GM21717 (cell line): ENCODE data around the gene FGF12.

Experiments used
- ATAC-seq: cut with Tn5 transposase; IDR thresholded peaks from one replicate; pipeline ENCODE4 v1.9.1; 2021; ENCODE audit warnings: mild to moderate bottlenecking, moderate library complexity; ENCODE audit not compliant: unreplicated experiment

Gene FGF12

DNA sequence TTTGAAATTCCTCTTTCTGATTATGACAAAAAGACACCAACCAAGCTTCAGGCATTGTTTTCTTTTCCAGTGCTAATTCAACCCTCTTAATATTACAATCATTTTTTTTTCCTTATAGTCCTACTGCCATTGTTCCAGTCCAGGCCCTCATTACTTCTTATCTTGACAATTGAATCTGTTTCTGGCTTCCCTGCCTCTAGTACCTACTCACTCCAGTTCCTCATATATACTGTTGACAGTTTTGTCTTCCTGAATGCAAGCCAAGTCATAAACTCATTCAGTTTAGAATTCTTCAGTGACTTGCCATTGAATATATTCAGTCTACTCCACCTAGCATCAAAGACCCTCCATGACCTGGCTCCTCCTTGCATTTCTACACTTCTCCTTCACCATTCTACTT lies 507.4 kb downstream of the FGF12 start:
- no peak for ATAC-seq

DNA sequence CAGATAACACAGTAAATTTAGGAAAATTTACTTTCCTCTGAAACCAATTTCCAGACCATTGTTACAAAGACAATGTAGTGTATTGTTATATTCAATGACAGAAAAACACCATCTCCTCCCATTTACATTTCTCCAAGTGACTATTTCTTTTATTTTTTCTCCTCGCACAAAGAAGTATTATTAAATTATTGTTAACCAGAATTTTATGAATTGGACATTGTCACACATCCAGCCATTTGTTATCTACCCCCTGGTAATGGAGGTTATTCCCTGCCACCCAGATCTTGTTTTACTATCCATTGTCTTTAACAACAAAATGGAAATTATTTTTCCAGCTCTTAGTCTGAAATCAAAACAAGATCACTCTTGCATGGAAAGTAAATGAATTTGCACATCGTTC lies 511.3 kb downstream of the FGF12 start:
- no peak for ATAC-seq

DNA sequence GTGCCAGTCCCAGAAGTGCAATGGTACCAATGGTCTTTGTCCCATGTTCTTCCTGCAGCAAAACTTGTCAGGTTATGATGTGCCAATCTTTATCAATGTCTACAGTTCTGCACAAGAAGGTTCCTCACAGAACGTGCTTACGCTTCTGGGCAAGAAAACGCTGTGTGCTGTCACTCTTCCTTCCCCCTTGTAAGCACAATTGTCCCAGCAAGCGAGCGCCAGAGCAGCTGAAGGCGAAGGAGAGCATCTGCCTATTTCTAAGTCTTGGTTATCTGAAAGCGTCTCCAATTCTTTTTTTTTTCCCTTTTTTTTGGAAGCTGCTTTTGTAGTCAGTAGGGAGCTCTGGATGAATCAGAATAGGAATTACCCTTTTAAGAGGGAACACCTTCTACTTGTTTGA lies 514.4 kb downstream of the FGF12 start:
- ATAC-seq, result no peak

DNA sequence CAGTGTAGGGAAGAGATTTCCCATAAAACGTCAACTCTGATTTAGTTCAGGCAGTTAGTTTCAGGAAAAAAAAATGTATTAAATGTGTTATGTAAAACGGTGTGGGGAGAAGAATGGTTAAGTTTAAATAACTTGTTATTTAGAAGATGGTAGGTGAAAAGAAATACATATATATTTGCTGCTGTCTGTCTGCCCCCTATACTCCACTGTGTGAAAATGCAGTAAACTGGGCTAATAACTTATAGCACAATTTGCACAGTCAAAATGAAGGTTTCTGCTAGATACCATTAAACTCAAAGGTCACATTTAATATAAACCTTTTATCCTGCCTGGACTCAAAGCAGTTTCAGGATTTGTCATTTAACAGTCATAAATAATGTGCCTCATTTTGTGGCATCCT lies 515.0 kb downstream of the FGF12 start:
- ATAC-seq, result no peak

DNA sequence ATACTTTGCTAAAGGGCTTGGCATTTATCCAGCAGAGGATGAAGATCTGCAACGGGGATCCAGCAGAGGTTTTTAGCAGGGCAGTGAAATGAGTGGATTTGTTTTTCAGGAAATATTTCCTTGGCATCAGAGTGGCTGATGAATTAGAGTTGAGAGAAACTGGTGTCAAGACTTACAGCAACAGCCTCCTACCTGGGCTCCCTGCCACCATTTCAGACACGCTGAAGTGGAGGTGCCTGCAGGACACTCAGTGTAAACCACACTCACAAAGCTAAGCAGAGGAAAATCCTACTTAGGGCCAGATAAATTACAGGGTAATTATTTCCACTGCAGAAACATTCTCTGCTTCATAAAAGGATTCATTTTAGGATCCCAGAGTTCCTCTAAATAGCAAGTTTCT lies 519.7 kb downstream of the FGF12 start:
- no peak for ATAC-seq

DNA sequence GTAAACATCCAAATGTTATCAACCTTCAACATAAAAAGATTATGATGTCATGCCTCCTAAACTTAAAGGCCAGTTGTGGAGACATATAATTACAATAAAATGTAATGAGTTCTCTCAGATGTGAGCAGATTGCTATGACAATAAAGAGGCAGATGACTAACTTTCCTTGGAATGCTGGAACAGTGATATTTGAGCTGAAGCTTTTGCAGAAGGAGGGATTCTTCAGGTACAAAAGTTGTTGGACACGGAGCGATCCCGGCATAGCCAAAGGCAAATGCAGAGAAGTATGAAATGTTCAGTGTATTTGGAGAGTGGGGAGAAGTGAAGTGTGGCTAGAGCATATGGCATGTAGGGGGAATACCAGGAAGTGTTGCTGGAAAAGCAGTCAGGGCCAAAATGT lies 520.1 kb downstream of the FGF12 start:
- ATAC-seq, result no peak

DNA sequence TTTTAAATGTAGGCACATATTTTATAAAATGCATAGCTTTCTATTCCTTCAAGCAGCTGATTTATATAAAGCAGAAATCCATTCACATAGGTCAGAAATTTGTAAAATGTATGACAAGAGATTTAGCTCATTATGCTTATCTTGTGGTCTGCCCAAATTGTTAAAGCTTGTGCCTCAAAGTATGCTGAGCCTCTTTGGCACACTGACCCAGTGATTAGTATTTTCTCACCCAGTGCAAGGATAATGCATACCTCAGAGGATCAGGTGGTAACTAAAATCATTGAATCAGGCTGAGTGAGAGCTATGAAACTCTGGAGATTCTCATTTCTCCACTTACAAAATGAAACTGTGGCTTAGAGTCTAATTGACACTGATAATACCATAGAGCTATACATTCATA lies 533.3 kb downstream of the FGF12 start:
- no peak for ATAC-seq

DNA sequence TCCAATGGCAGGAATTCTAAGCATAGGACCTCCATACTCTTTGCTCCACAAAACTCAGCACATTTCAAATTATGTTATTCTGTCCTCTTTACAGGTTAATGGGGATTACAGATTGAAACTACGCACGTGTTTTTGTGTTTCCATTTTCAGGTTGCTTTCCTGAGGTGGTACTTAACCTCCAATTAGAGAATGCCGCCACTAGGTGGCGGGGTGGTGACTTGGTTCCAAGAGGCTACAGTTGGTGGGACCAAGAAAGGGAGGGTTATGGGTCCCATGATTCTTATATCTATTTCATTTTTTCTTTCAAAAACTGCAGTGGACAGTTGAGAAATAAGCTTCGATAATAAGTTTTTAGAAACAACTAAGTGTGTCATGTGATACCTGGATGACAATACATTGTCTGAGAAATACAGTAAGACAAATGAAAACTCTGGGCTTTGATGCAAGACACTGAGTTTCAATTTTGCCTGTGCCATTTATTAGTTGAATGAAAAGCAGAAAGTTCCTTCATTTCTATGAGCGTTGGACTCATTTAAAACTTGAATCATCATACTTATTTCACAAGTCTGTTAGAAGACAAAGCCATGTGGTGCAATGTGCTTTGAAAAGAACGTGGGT lies 539.0 kb downstream of the FGF12 start:
- ATAC-seq, result peak; percentile 93

DNA sequence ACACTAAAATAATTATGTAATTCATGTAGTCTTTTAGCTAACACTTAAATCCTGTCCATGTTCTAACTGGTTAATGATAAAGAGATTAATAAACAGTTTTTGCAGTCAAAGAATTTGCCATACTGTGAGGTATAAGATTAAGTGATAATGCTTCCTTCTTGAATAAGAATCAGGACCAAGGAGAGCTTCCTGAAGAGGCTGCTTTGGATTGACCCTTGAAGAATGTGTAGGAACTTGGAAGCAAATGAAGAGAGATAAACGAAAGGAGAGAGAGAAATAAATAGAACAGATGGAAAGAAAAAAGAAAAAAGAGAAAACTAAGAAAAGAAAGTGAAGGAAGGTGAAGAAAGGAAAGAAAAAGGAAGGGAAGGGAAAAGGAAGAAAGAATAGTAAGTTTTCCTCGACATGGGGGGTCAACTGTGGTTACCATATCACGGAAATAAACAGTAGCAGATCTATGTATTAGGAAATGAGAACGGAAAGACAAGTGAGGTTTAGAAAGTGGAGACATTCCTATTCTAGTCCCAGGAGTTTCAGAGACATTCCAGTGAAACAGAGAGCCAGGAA lies 539.8 kb downstream of the FGF12 start:
- ATAC-seq, result no peak

DNA sequence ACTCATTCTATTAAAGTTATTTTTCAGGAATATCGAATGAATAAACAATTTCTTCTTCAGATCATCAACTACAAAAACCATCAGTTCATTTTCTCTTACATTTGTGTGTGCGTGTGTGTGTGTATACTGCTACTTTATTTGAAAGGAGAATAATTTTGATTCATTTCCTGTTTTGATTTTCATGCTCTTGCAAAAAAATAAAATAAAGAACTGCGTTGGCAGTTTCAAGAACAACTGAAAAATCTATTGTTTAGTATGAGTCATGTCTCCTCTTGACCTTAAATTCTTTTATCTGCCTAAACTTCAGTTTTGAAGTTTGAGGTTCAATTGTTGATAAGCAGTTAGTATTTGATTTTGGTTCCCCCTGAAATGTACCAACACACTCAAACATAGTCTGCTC lies 540.8 kb downstream of the FGF12 start:
- no peak for ATAC-seq

DNA sequence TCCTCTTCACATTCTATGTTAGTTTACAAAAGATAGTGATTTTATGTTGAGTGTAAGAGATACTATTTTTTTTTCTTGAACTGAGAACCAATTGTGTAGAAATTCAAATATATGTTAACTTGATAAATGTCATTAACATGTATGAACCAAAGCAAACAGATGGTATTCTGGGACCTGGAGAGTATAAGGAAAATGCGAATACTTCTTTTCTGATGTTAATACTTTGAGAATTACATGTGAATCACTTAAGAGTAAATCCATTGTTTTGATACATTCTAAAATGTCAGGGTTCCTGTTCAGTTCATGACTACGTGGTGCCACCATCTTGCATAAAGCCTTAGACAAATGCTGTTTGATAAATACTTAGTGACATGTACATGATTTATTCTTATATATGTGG lies 541.3 kb downstream of the FGF12 start:
- ATAC-seq, result no peak

DNA sequence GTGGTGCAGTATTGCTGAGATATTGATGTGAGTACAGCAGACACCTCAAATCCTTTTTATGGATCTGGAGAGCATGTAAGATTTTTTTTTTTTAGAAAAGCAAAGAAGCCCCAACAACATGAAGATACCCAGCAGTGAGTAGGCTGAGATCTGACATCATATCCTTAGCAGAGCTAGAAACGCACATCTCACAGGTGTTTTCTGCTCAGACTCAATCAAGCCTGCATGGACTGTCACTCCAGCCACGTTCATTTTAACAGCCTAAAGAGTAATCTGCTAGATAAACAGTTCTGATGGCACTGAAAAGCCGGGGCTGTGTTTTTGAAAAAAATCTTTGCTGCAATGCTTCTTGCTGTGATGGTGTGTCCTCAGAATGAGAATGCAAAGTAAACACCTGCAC lies 544.2 kb downstream of the FGF12 start:
- no peak for ATAC-seq

DNA sequence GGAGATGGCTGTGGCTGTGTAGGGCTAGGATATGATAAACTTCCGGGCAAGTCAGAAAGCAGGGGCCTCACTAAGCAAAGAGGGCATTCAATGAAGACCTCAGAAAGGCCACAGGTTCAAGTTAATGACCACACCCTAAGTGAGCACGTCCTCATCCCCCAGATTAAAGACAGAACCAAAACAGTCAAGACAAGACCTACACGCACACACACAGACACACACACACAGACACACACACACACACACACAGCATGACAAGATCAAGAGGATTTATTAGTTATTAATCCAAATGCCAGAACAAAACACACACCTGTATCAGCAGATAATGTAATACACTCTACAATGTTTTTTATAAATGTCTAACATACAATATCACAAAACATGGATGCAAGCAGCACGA lies 546.2 kb downstream of the FGF12 start:
- ATAC-seq, result no peak

DNA sequence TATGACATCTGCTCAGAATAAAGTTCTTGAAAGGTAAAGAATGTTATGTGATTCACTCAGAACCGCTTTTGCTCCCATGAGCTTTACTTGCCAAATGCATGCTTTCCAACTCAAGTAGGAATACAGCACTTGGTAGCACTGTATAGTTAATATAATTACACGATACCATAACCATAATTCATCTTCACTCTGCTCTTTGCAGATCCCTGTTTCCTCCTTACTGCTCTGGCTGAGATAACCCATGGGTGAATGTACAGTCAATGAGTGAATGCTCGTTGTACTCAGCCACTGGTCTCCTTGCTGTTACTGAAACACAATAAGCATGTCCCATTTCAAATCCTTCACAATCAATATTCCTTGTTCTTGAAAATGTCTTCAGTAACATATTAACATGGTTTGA lies 550.0 kb downstream of the FGF12 start:
- no peak for ATAC-seq

DNA sequence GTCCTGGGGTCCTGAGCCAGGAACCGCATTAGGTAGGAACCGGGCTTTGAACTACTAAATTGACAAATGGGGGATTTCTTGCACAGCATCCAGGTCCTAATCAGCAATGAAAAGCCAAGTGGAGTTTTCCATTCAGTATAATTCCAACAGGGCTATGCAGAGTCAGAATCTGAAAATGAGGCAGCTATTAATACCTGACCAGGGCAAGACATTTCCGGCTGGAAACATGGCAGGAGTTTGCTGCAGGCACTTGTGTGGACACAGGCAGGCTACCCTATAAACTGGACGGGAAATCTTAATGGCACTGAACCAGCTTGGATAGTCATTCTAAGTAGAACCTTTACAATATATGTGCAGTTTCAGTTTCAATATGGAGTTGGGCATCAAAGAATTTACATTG lies 553.1 kb downstream of the FGF12 start:
- no peak for ATAC-seq

DNA sequence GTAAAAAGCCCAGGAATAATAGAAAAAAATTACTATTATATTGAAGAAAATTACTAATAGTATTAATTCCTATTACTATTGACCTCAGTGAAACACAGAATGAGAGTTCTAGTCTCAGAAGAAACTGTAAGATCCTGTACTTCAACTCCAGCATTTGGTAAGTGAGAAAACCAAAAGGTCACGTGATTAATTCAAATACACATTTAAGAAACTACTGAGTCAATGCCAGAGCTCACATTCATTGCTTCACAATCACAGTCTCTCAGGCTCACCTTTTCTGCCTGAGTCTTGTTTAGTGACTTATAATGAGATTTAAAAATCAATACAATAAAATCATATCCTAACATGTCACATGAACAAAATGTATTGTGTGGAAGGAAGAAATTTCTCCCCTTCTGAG lies 556.1 kb downstream of the FGF12 start:
- ATAC-seq, result peak; percentile 63

DNA sequence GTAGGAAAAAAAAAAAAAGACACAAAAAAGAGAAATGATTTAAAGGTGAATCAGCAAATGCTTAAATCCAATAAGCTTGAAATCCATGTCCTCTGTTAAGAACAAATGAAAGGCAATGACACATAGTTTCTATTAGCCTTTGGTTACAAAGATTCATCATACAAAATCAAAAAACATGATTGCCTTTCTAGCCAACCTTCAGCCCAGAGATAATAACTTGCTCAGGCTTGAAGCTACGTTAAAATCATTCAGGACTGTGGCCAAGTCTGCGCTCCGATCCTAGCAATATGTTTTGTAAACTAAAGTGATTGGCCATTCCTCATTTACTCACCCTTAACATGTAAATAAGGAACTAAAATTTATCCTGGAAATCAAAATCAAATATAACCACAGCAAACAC lies 556.7 kb downstream of the FGF12 start:
- ATAC-seq, result no peak

DNA sequence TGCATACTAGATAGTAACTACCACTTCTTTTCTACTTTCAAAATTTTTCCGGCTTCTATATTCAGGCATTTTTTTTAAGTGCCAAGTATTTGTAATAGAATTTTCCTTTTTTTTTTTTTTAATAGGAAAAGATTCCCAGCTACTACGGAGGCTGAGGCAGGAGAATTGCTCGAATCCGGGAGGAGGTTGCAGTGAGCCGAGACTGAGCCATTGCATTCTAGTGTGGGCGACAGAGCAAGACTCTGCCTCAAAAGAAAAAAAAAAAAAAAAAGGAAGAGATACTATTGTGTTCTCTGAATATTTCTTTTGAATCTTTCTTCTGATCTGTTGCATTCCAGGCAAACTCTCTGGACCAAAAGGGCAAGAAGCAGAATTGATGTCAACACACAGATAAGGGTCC lies 557.3 kb downstream of the FGF12 start:
- no peak for ATAC-seq

DNA sequence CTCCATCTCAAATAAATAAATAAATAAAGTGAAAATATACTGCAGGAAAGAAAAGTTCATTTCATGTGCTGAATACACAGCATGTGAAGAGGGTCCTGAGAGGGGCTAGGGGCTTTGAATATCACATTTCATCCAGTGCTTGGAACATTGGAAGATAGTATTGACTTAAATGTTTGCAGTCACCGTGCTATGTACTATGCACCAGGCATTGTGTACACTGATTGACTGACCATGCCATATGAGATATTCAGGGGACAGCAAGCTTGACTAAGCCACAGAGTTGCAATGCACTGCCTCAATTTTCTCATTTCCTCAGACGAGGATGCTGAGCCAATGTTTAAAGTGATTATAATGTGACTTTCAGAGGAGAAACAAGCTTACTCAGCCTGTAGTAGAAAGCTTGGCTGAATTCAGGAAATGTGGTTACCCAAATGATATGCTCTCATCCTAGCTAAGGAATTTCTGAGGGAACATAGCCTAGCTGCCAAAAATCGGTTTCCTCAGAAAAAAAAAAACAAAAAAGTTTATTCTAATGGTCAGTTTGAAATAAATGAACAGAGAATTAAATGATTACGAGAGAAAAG lies 557.9 kb downstream of the FGF12 start:
- ATAC-seq, result no peak

DNA sequence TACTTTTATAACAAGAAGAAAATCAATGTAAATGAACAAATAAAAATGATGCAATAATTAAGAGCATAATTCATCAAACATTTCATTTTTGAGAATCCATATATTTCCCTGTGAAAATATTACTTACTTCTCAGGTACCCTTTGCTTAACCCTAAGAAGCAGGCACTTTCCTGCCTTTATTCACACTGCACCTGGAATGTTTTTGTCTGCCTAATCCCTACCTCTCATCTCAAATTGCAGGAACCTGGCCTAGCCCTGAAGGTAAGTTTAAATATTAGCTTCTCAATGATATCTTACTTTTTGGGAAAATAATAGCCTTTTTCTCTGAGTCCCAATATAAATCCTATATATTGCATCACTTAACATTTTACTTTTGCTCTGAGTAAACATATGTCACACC lies 559.1 kb downstream of the FGF12 start:
- no peak for ATAC-seq

DNA sequence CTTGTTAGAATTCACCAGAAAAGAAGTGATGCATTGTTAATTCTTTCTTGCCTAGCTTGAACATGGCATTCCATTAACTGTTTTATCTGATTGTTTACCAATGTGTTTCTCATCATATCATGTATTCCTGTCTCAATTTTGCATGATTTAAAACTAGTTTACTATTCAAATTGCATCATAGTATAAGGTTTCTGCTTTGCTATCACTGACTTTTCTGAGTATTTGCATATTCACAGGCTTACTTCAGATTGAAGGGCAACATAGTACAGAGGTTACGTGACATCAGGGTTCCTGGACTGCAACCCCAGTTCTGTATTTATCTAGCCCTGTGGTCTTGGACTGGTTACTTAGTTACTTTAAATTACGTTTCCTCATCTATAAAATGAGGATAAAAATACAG lies 561.8 kb downstream of the FGF12 start:
- ATAC-seq, result no peak

DNA sequence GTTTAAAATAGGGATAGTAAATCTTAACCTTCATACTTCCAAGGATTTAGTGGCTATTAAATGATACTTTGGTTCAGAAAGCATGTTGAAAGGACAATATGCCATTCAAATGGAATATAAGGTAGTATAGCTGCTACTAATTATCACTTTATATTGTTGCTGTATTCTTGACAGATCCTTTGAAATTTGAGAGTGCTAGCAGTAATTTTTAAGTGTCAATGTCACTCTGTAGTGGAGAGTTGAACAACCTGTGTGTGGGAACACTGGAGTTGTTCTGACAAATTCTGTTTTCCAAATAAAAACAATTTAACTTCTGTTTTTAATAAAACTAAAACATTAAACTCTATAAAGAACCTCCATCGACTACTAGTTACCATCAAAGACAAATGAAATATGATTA lies 565.7 kb downstream of the FGF12 start:
- no peak for ATAC-seq

DNA sequence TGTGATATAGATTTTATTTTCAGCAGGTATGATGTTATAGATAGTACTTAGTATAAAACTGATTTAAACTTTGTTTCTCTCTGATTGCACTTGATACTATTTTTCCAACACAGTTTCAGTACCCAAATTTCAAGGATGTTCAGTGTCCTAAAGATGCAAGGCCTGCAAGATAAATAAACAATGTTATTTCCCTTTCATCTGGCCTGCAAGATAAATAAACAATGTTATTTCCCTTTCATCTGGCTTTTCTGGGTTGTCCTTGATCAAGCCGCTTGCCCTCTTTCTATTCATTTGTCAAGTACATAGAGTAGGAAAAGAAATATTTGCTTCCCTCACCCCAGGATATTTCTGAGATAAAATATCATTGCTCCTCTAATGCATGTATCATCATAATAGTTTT lies 571.0 kb downstream of the FGF12 start:
- no peak for ATAC-seq
